ENCODE measurements around the gene KRT75. TPM values are rescaled to one million over a fixed set of nuclear protein-coding genes. Genes with fewer than 3 reads are reported as not detected.

Gene KRT75
- polyA plus RNA-seq, 1 donor (not counting 4 experiments of a cell fraction or from before 2014, with no cell fraction given) = 59.4 TPM

DNA sequence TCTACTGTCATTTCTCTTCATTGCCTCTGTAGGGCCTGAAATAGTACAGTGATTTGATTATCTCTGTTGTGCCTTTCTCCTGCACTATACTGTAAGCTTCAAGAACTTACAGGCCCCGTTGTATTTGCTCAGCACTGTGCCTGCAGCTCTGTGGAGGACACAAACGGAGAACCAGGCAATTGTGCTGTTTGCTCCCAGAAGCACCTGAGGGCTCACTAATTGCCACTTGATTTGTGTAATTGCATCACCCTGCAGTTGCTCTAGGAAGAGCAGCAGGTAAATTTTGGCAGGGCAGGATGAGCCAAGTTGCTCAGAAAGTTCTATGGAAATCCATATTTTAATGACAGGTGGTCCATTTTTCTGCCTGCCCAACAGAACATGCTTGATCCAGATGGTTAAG, 16.4 kb downstream of the KRT75 start:
- FAIRE-seq (no peak), DNase-seq (ENCODE audit: low read depth, low spot score) (no peak)
- Histone ChIP-seq H3K4me1 (ENCODE audit: control insufficient read depth, extremely low read depth, insufficient read depth, low read length) (peaks cover 29% of the 10 kb centered on the region), H3K9me3 (ENCODE audit: control insufficient read depth, low read depth, low read length) (no peaks in the 10 kb centered on the region), H3K4me3 (ENCODE audit: control insufficient read depth in 2 of 3, extremely low read depth in 1 of 3, insufficient read depth in 2 of 3, low read depth in 1 of 3, low read length in 3 of 3) (no peak overlapping the region), H3K4me2 (ENCODE audit: control insufficient read depth, extremely low read depth, insufficient read depth, low read depth, low read length) (no peak overlapping the region), H3K36me3 (ENCODE audit: control insufficient read depth in 2 of 2, extremely low read depth in 1 of 2, insufficient read depth in 2 of 2, low read length in 2 of 2) (no peaks in the 10 kb centered on the region), H3K27ac (ENCODE audit: control insufficient read depth, insufficient read depth, low read length) (no peak overlapping the region), H3K9me1 (ENCODE audit: control insufficient read depth, extremely low read depth, insufficient read depth, low read length) (no peaks in the 10 kb centered on the region), H3K79me2 (ENCODE audit: control insufficient read depth, insufficient read depth, low read length) (no peaks in the 10 kb centered on the region), H2AFZ (ENCODE audit: control insufficient read depth, low read length) (no peak overlapping the region), H4K20me1 (ENCODE audit: control insufficient read depth, extremely low read depth, insufficient read depth, low read length) (no peaks in the 10 kb centered on the region), H3K27me3 (ENCODE audit: control insufficient read depth, extremely low read depth, insufficient read depth, low read length) (no peaks in the 10 kb centered on the region), H3K9ac (ENCODE audit: control insufficient read depth, extremely low read depth, insufficient read depth, low read length) (no peak overlapping the region)
- dilution Hi-C loops (cut with MboI; ENCODE audit: extremely low pct_ligation_motif_present, low sequenced_read_pairs) = no loop called here
- TF ChIP-seq, protein P1, sequence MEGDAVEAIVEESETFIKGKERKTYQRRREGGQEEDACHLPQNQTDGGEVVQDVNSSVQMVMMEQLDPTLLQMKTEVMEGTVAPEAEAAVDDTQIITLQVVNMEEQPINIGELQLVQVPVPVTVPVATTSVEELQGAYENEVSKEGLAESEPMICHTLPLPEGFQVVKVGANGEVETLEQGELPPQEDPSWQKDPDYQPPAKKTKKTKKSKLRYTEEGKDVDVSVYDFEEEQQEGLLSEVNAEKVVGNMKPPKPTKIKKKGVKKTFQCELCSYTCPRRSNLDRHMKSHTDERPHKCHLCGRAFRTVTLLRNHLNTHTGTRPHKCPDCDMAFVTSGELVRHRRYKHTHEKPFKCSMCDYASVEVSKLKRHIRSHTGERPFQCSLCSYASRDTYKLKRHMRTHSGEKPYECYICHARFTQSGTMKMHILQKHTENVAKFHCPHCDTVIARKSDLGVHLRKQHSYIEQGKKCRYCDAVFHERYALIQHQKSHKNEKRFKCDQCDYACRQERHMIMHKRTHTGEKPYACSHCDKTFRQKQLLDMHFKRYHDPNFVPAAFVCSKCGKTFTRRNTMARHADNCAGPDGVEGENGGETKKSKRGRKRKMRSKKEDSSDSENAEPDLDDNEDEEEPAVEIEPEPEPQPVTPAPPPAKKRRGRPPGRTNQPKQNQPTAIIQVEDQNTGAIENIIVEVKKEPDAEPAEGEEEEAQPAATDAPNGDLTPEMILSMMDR (optimal IDR thresholded peaks at IDR 0.05 in 1 of 3, IDR thresholded peaks at IDR 0.05 in 1 of 3, conservative IDR thresholded peaks at IDR 0.05 in 1 of 3; ENCODE audit: extremely low read depth in 1 of 3, insufficient read depth in 2 of 3, low read length in 3 of 3) = no peak
- no peak for TF ChIP-seq EZH2 (IDR thresholded peaks at IDR 0.05; ENCODE audit: low read length)

DNA sequence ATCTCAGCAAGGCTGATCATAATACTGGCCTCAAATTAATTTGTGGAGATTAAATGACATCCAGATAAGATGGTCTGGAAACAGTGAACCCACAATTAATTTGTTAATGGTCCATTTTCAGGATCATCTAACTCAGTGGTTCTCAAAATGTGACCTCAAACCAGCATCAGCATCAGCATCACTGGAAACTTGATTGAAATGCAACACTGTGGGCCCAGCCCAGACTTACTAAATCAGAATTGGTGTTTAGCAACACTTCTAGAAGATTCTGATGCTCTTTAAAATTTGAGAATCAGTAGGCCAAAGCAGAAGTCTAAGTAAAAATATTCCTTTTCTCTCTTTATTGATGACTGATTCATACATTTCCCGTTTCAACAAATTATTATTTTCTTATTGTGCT, 17.4 kb downstream of the KRT75 start:
- no peaks in the 10 kb centered on the region for H3K9me3 ChIP-seq (ENCODE audit: control insufficient read depth, low read depth, low read length)
- no peak overlapping the region for H2AFZ ChIP-seq (ENCODE audit: control insufficient read depth, low read length)
- no peak overlapping the region for H3K4me2 ChIP-seq (ENCODE audit: control insufficient read depth, extremely low read depth, insufficient read depth, low read depth, low read length)
- no peaks in the 10 kb centered on the region for H3K9me1 ChIP-seq (ENCODE audit: control insufficient read depth, extremely low read depth, insufficient read depth, low read length)
- DNase-seq (ENCODE audit: low read depth, low spot score) (no peak), FAIRE-seq (no peak)
- dilution Hi-C loops (cut with MboI; ENCODE audit: extremely low pct_ligation_motif_present, low sequenced_read_pairs) = no loop called here
- no peaks in the 10 kb centered on the region for H3K79me2 ChIP-seq (ENCODE audit: control insufficient read depth, insufficient read depth, low read length)
- peaks cover 29% of the 10 kb centered on the region for H3K4me1 ChIP-seq (ENCODE audit: control insufficient read depth, extremely low read depth, insufficient read depth, low read length)
- no peak overlapping the region for H3K4me3 ChIP-seq (ENCODE audit: control insufficient read depth in 2 of 3, extremely low read depth in 1 of 3, insufficient read depth in 2 of 3, low read depth in 1 of 3, low read length in 3 of 3)
- no peaks in the 10 kb centered on the region for H3K36me3 ChIP-seq (ENCODE audit: control insufficient read depth in 2 of 2, extremely low read depth in 1 of 2, insufficient read depth in 2 of 2, low read length in 2 of 2)
- H3K27me3 ChIP-seq (ENCODE audit: control insufficient read depth, extremely low read depth, insufficient read depth, low read length) = no peaks in the 10 kb centered on the region
- H3K9ac ChIP-seq (ENCODE audit: control insufficient read depth, extremely low read depth, insufficient read depth, low read length) = no peak overlapping the region
- no peaks in the 10 kb centered on the region for H4K20me1 ChIP-seq (ENCODE audit: control insufficient read depth, extremely low read depth, insufficient read depth, low read length)
- peak overlapping the region; percentile 27 for H3K27ac ChIP-seq (ENCODE audit: control insufficient read depth, insufficient read depth, low read length)
- TF ChIP-seq EZH2 (IDR thresholded peaks at IDR 0.05; ENCODE audit: low read length) = no peak
- TF ChIP-seq, protein P1 (optimal IDR thresholded peaks at IDR 0.05 in 1 of 3, IDR thresholded peaks at IDR 0.05 in 1 of 3, conservative IDR thresholded peaks at IDR 0.05 in 1 of 3; ENCODE audit: extremely low read depth in 1 of 3, insufficient read depth in 2 of 3, low read length in 3 of 3) = no peak
